CD14-positive monocyte (primary cell): Measurements from ENCODE around the gene RAB32. TPM values are rescaled to one million over a fixed set of nuclear protein-coding genes. Genes with fewer than 3 reads are reported as not detected.

Experiments used
- DNase-seq, 3 donors: peaks; one replicate each; pipeline ENCODE4 v3.0.0-alpha.2; 2011 to 2022
- H2AFZ ChIP-seq: 2 replicates; pipeline ENCODE4 v1.6.0; 2012; ENCODE audit warnings: mild to moderate bottlenecking, low read depth, low read length, inconsistent platforms; ENCODE audit not compliant: insufficient read depth, poor library complexity, severe bottlenecking
- H3K27ac ChIP-seq, 2 donors: 1 replicate in 1 of 2; 2 replicates in 1 of 2; pipeline ENCODE4 v1.5.1; 2012 to 2013; ENCODE audit warnings: low read length in 2 of 2, control low read depth in 1 of 2, inconsistent platforms in 1 of 2, low read depth in 1 of 2, mild to moderate bottlenecking in 1 of 2
- H3K27me3 ChIP-seq, 2 donors: one replicate each; pipeline versions ENCODE4 v1.6.0 to v1.6.1; 2011 to 2013; ENCODE audit warnings: low read length in 2 of 2; ENCODE audit not compliant: control insufficient read depth in 2 of 2, insufficient read depth in 2 of 2
- H3K36me3 ChIP-seq, 2 donors: replicated peaks in 1 of 2; 1 replicate in 1 of 2; 2 replicates in 1 of 2; pipeline versions ENCODE4 v1.5.1 to v1.6.1; 2012 to 2013; ENCODE audit warnings: low read length in 2 of 2, control low read depth in 1 of 2, inconsistent platforms in 1 of 2, mild to moderate bottlenecking in 1 of 2; ENCODE audit not compliant: insufficient read depth in 2 of 2, control insufficient read depth in 1 of 2
- H3K4me1 ChIP-seq, 2 donors: 1 replicate in 1 of 2; 2 replicates in 1 of 2; pipeline versions ENCODE4 v1.5.1 to v1.6.1; 2012 to 2013; ENCODE audit warnings: low read length in 2 of 2, control low read depth in 1 of 2, inconsistent platforms in 1 of 2, mild to moderate bottlenecking in 1 of 2, moderate library complexity in 1 of 2; ENCODE audit not compliant: insufficient read depth in 2 of 2, control insufficient read depth in 1 of 2
- H3K4me2 ChIP-seq: replicated peaks from 2 replicates; pipeline ENCODE3; 2012; ENCODE audit warnings: low read length, moderate library complexity, mild to moderate bottlenecking; ENCODE audit not compliant: poor library complexity, severe bottlenecking; ENCODE audit errors: extremely low read depth
- H3K4me3 ChIP-seq, 3 experiments: fragments of 200-600 bp in 1 of 3; sonication (generic) in 1 of 3; replicated peaks in 1 of 3; 1 replicate in 2 of 3; 2 replicates in 1 of 3; pipeline ENCODE4 v1.5.1; 2011 to 2013; ENCODE audit warnings: low read length in 3 of 3, mild to moderate bottlenecking in 3 of 3, control low read depth in 2 of 3, low read depth in 2 of 3, inconsistent platforms in 1 of 3, moderate library complexity in 1 of 3
- H3K79me2 ChIP-seq: 2 replicates; pipeline ENCODE4 v1.6.0; 2012; ENCODE audit warnings: mild to moderate bottlenecking, control low read depth, inconsistent platforms, low read length, moderate library complexity; ENCODE audit not compliant: insufficient read depth
- H3K9ac ChIP-seq: 2 replicates; pipeline ENCODE4 v1.6.0; 2017; ENCODE audit warnings: low read length, mild to moderate bottlenecking; ENCODE audit not compliant: insufficient read depth, poor library complexity, severe bottlenecking
- H3K9me3 ChIP-seq, 2 donors: replicated peaks in 1 of 2; 1 replicate in 1 of 2; 2 replicates in 1 of 2; pipeline versions ENCODE4 v1.5.1 to v1.6.1; 2012 to 2013; ENCODE audit warnings: low read length in 2 of 2, control low read depth in 1 of 2; ENCODE audit not compliant: control insufficient read depth in 1 of 2, insufficient read depth in 1 of 2
- H4K20me1 ChIP-seq: 2 replicates; pipeline ENCODE4 v1.6.0; 2012; ENCODE audit warnings: mild to moderate bottlenecking, low read length, control low read depth, moderate library complexity; ENCODE audit not compliant: insufficient read depth
- H3K27ac Mint-ChIP-seq, 7 donors: one replicate each; pipeline ENCODE4 v1.8.0; 2020; ENCODE audit warnings: mild to moderate bottlenecking in 7 of 7, mixed read lengths in 7 of 7, moderate library complexity in 6 of 7, inconsistent platforms in 2 of 7
- H3K27me3 Mint-ChIP-seq, 3 donors: one replicate each; pipeline ENCODE4 v1.8.0; 2021 to 2022; ENCODE audit warnings: low read depth in 3 of 3, mild to moderate bottlenecking in 3 of 3, mixed read lengths in 3 of 3, moderate library complexity in 3 of 3, inconsistent platforms in 1 of 3
- H3K36me3 Mint-ChIP-seq, 2 donors: one replicate each; pipeline ENCODE4 v1.8.0; 2020; ENCODE audit warnings: mixed read lengths in 2 of 2, inconsistent platforms in 1 of 2, mild to moderate bottlenecking in 1 of 2
- H3K4me1 Mint-ChIP-seq: one replicate; pipeline ENCODE4 v1.8.0; 2020; ENCODE audit warnings: mild to moderate bottlenecking, mixed read lengths
- H3K4me3 Mint-ChIP-seq, 2 donors: one replicate each; pipeline ENCODE4 v1.8.0; 2020; ENCODE audit warnings: mild to moderate bottlenecking in 2 of 2, mixed read lengths in 2 of 2, moderate library complexity in 1 of 2
- H3K9me3 Mint-ChIP-seq, 7 donors: one replicate each; pipeline ENCODE4 v1.8.0; 2020 to 2022; ENCODE audit warnings: mixed read lengths in 7 of 7, mild to moderate bottlenecking in 6 of 7, moderate library complexity in 6 of 7, inconsistent platforms in 2 of 7
- WGBS: methylation state at CpG from one replicate; pipeline ENCODE4 v1.1.5; 2013; ENCODE audit warnings: missing lambda C conversion rate; ENCODE audit not compliant: insufficient coverage; 5-methylcytosine and 5-hydroxymethylcytosine counted together
- intact Hi-C, 2 donors: fragments of 100-400 bp; cut with micrococcal nuclease; formaldehyde crosslinking; loops; one replicate each; pipeline versions ENCODE4 v1.15.0 to v1.15.1; 2023
- polyA plus RNA-seq, 3 donors: library from polyadenylated mRNA; depleted of rRNA in 1 of 3; unstranded in 2 of 3; stranded (reverse) in 1 of 3; fragments of 300-500 nt in 2 of 3; fragments of >200 nt in 1 of 3; fragmentation: Illumina TruSeq in 2 of 3; gene quantifications; 1 replicate in 2 of 3; 2 replicates in 1 of 3; pipeline ENCODE4 v1.2.3, GENCODE V29; 2012 to 2021
- TF ChIP-seq, protein P1 (sequence below): fragments of 200-600 bp; IDR thresholded peaks from one replicate; pipeline ENCODE4 v1.8.0; 2022; ENCODE audit warnings: antibody characterized with exemption, mild to moderate bottlenecking

Gene RAB32
- polyA plus RNA-seq, 3 donors: 82.6 to 588 (median 429) TPM

DNA sequence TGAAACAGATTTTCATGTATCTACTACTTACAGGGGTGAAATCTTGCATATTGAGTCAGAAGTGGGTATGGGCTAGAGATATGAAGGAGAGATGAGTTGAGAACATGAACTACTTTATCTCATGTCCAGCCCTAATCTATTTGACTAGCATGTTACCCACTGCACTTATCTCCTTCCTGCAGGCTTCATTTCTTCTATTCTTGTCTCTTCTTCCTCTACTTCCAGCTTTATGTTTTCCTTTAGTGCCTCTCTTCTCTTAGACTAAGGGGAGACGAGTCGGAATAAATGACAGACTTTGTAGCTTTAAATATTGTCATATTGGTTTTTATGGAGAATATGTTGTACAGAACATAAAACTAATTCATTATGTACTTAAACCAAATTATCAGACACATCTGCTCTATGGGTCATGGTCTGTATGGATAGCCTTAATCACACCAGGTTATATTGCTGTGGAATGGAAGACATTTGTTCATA lies 5.3 kb downstream of the RAB32 start:
- Mint-ChIP-seq H3K4me1 (peaks cover 74% of the 10 kb centered on the region), H3K4me3 (peak overlapping the region in 1 of 2 donors; percentile 13), H3K27me3 (no peaks in the 10 kb centered on the region), H3K9me3 (no peaks in the 10 kb centered on the region), H3K36me3 (peaks cover 45 to 55% of the 10 kb centered on the region in 2 donors), H3K27ac (peak overlapping the region in 4 of 7 donors; percentile 12 to 76 (median 50))
- Histone ChIP-seq H3K27ac (peak overlapping the region in 1 of 2 donors; percentile 47), H2AFZ (no peak overlapping the region), H3K4me3 (no peak overlapping the region), H3K9me3 (no peaks in the 10 kb centered on the region), H3K36me3 (peaks cover 28 to 38% of the 10 kb centered on the region in 2 donors), H4K20me1 (peaks cover 72% of the 10 kb centered on the region), H3K4me1 (peaks cover 58 to 88% of the 10 kb centered on the region in 2 donors), H3K79me2 (peaks cover 100% of the 10 kb centered on the region), H3K9ac (no peak overlapping the region), H3K27me3 (no peaks in the 10 kb centered on the region), H3K4me2 (peak overlapping the region; percentile 96)
- no CpG with 5 or more reads among the region's 2 CpGs for WGBS
- intact Hi-C loops: loop anchor here in 1 of 2 donors (10.0 kb wide), 1 partner anchor 584 kb away; the partner anchor contains the start of gene SHPRH
- TF ChIP-seq, protein P1, sequence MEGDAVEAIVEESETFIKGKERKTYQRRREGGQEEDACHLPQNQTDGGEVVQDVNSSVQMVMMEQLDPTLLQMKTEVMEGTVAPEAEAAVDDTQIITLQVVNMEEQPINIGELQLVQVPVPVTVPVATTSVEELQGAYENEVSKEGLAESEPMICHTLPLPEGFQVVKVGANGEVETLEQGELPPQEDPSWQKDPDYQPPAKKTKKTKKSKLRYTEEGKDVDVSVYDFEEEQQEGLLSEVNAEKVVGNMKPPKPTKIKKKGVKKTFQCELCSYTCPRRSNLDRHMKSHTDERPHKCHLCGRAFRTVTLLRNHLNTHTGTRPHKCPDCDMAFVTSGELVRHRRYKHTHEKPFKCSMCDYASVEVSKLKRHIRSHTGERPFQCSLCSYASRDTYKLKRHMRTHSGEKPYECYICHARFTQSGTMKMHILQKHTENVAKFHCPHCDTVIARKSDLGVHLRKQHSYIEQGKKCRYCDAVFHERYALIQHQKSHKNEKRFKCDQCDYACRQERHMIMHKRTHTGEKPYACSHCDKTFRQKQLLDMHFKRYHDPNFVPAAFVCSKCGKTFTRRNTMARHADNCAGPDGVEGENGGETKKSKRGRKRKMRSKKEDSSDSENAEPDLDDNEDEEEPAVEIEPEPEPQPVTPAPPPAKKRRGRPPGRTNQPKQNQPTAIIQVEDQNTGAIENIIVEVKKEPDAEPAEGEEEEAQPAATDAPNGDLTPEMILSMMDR: no peak
- no peak for DNase-seq

DNA sequence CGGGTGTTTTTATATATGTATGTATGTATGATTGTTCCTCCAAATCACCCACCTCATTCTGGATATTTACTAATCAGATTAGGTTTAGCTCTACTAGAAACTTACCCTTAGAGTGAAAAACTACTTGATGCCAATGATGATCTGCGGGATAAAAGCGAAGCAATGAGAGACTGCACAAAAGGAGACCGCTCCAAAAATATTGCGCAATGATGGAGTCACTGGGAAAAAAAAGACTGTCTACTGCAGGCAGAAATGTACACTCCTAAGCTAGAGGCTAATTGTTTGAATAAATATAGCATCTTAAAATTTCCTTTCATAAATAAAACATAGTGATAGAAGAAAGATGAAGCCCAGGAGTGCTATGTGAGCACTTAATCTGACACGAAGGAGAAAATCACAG lies 7.3 kb downstream of the RAB32 start:
- H3K9ac ChIP-seq: no peak overlapping the region
- peaks cover 46 to 76% of the 10 kb centered on the region in 2 donors for H3K4me1 ChIP-seq
- Mint-ChIP-seq H3K4me1 (peaks cover 68% of the 10 kb centered on the region), H3K27ac (peak overlapping the region in 6 of 7 donors; percentile 3 to 69 (median 66)), H3K27me3 (no peaks in the 10 kb centered on the region), H3K4me3 (no peak overlapping the region), H3K9me3 (no peaks in the 10 kb centered on the region), H3K36me3 (peaks cover 59 to 66% of the 10 kb centered on the region in 2 donors)
- peaks cover 46 to 56% of the 10 kb centered on the region in 2 donors for H3K36me3 ChIP-seq
- no peak overlapping the region for H3K4me2 ChIP-seq
- H4K20me1 ChIP-seq: peaks cover 90% of the 10 kb centered on the region
- H3K9me3 ChIP-seq: no peaks in the 10 kb centered on the region
- DNase-seq: no peak
- peaks cover 98% of the 10 kb centered on the region for H3K79me2 ChIP-seq
- TF ChIP-seq, protein P1: no peak
- no peak overlapping the region for H2AFZ ChIP-seq
- H3K27me3 ChIP-seq: no peaks in the 10 kb centered on the region
- intact Hi-C loops: no loop called here
- H3K4me3 ChIP-seq: no peak overlapping the region
- 80% methylated on average over 2 of the region's 6 CpGs for WGBS
- peak overlapping the region in 1 of 2 donors; percentile 40 for H3K27ac ChIP-seq
